GM18861 (cell line): ENCODE results near the gene NUDCD2.

ENCODE experiments used
- ATAC-seq: cut with Tn5 transposase; IDR thresholded peaks from one replicate; pipeline ENCODE4 v1.9.1; 2021; ENCODE audit not compliant: unreplicated experiment

NUDCD2 gene, protein sequence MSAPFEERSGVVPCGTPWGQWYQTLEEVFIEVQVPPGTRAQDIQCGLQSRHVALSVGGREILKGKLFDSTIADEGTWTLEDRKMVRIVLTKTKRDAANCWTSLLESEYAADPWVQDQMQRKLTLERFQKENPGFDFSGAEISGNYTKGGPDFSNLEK

DNA sequence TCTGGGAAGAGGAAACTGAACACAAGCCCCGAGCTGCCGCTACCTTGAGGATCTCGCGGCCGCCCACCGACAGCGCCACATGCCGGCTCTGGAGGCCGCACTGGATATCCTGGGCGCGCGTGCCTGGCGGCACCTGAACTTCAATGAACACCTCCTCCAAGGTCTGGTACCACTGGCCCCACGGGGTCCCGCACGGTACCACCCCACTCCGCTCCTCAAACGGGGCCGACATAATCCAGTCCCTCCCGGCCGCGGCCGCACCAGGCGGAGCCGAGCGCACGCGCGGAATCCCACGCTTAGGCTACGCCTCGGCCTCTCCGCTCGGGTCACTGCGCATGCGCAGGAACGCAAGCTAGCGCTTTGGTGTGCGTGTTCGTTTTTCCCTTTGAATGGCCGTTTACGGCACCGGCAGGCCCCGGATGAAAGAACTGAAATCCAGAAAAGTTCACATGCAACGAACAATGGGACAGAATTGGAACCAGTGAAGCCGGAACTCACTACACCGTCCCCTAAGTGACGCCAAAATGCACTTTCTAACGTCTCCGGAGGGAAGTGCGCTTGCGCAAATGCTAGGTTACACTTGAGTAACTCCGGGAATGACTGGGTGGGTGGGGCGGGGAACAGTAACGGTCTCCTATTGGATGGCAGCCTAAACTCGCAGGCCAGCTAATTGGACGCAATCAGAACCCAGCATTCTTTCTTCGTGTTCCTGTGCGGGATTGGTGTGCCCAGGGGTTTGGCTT lies at the start of gene NUDCD2:
NUDCD2 (minus strand) TSS at position 284 of the 743 bp plus-strand sequence; CDS start at position 232, 52 bp downstream.
- ATAC-seq: peak; percentile 74

DNA sequence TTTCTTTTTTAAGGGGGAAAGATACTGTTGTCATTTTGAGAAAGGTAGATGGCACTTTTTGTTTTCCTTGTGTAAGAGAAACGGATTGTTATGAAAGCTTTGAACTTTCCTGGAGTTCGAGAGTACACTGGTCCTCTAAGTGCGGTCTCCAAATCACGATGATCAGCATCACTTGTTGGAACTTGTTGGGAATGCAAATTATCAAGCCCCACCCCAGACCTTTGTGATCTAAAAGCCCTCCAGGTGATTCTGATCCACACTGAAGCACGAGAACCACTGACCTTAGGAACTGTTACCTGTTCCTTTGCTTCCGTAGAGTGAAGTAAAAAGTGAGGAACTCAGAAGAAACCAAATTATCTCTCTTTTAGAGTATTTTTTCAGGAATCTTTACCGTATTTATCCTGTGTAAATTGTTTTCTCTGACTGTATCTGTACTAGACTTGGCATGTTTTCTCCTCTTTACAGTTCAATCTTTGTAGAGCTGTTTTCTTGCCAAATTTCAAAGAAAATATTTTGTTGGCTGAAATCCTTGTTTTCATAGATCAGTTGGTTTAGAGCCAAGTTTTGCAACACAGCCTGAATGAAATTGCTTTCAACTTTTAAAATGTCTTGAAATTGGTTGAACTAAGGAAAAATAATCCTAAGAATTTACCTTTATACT lies 49.5 kb upstream of the NUDCD2 start:
- no peak for ATAC-seq

DNA sequence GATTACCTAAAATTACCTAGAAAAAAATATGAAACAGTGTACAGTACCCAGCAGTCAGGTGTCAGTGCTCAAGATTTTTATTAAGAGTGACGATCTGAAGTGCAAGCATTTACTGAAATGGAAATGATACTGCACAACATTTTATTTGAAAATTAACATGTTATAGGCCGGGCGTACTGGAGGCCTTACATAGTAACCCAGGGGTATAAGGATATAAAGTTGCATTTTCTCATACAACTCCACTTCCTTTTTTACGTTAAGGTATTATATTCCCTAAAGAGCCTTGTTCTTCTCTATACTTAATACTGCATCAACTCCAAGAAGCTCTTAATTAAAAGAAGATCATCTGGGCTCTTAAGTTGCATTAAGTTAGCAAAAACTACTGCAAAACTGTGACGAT lies 48.9 kb upstream of the NUDCD2 start:
- no peak for ATAC-seq

DNA sequence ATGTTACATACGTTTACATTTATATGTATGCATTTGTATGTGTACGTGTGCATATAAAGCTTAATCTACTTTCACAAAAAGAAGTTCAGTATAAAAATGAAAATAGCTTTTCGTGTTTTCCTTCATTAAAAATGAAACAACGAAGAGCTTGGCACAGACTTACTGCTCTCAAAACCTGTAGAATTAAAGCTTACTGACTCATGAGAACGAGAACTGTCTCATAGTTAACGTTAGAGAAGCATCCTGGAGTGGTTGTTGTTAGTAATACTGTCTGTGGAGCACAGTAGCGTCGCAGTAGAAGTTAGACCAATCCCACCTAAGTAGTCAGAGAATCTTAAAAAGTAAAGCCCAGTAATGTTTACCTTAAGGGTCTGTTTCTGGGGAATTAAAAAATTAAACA lies 46.8 kb upstream of the NUDCD2 start:
- no peak for ATAC-seq

DNA sequence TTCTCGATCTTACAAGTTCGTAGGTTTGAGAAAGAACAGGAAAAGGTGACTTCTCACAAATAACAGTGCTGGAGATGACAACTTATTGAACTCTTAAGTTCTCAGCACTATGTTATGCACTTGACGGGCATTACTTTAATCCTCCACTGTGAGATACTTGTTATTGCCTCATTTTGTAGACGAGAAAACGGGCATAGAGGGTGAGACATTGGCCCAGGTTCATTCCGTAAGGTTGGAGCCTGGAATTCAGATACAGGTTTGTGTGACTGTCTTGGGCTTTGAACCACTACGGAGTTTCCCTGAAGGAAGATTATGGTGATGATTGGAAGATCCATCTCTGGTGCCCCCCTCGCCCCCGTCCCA lies 46.2 kb upstream of the NUDCD2 start:
- ATAC-seq: peak; percentile 13

DNA sequence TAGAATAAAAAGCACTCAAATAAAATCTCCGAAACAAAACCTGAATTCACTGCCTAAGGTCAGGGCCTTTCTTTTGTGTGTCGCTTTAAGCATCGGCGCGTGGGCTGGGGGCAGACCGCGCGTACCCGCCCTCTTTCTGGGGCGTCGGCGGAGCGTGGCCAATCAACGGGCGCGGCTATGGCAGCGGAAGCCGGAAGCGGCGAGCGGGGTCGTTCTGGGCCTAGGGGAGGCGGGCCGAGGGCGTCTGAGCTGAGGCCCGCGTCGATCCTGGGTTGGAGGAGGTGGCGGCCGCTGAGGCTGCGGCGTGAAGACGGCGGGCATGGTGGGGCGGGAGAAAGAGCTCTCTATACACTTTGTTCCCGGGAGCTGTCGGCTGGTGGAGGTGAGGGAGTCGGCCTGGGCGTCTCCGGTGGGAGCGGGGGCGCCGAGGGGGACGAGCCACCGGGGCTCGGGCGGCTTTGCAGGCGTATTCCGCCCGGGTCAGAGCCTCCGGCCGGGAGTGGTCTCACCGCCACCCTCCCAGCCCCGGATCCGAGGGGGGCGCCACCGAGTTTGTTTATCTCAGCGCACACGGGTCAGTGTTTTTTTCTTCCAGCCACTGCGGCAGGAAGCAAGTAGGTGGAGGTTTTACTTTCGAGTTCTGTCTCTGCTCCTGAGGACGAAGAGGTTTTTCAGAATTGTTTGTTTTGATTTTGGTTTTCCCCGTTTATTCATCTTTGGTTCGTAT lies 45.6 kb upstream of the NUDCD2 start, which contains the start of gene MAT2B:
MAT2B (plus strand) TSS at position 252 of the 727 bp plus-strand sequence; CDS start at position 320, 68 bp downstream.
- ATAC-seq: peak; percentile 80

DNA sequence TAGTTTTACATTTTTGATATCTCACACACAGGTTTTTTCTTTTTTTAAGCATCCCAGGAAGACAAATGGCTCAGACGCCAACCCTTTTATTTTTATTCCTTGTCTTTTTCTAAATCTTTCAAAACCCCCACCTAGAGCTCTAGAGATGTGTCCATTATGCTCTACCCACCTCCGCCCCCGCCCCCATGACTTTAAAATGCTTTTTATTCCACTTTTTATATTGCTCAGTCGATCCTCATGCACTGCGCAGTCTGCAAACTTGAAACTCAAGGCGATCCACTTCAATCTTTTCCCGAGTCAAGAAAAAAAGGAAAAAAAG lies 45.1 kb upstream of the NUDCD2 start:
- ATAC-seq: no peak

DNA sequence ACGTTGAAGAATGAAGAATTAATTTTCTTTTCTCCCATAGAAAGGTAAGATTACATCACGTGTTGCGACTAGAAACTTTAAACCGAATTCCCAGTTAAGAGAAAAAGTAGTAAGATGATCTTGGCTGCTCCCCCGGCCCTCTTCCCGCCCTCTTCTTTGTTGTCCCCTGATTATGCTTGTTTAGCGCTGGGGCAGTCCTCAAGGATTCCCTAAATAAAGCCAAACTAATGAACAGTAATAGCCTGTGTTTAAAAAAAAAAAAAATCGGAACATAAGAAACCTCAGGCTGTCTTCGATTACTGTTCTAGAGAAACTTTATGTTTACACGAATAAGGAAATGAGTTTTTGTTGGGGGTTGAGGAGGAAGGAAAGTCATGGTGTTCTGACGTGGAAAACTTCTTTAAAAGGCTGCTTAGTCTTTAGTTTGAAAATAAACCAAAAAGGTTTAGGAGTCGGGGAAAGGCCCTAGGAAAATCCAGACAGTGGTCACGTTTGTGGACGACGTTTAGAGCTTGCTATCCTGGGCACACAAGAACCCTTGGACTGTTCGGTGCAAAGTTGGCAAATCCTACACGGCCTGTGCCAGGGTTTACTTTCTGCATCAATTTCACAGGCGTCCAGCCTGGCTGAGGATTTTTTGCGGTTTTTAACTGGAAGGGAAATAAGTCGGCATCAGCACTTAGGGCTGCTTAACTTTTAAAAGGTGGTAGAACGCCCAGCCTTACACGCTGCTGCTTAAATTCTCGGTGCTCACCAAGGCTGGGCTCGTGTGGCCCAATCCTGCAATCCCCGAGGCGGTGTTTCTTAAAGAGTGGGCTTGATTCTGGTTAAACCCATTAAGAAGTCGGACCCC lies 44.4 kb upstream of the NUDCD2 start:
- no peak for ATAC-seq

DNA sequence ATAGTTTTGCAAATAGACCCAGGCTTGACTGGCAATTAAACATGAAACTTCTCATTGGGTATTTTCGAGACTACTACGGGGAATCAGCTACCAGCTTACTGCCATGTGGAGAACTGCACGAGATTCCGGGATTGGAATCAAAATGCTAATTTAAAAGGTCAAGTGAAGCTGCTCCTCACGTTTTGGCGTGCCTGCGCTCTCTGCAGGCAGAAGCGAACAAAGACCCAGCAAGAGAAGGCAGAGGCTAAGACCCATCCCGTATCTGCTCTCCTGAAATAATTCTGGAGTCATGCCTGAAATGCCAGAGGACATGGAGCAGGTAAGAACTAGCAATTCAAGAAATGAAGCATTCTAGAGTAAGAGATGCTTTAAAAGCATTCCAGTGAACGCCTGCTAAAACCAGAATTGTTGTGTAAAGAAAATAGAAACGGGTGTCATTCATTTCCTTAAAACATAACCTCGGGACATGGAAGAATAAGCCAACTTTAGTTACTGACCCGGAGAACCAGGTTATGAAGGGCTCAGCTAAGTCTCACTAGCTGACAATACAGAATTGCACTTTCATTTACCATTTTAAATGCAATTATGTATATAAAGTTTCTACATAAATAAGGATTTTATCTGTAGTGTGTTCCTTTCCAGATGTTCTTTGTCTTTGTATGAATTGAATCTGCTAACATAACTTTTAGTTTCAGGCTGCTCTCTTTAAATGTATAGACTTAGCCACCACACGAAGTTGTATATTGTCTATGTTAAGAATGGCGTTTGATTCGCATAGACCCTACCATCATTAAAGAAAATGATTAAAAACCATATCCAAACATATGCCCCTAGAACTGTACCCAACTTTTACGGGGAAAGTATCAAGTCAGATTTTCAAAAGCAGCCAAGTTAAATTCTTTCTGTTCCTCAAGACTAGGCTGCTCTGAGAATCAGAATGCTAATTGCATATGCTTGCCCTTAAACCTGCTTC lies 43.5 kb upstream of the NUDCD2 start:
- ATAC-seq: peak; percentile 16

DNA sequence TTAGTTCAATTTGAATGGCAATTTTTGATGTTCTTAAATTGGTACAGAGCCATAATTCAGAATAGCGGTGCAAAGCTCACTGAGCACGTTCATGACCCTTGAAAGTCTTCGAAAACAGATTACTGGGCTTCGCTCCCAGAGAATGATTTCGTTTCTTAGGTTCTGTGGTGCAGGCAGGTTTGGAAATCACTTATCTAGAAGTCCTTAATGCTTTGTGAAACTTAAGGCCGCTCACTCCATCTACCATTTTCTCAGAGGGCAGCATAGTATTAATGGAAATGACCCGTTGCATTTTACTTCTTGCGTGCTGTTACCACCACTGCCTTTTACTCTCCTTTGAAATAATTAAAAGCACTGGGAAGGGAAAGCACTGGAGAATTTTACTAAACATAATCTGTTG lies 42.6 kb upstream of the NUDCD2 start:
- no peak for ATAC-seq

DNA sequence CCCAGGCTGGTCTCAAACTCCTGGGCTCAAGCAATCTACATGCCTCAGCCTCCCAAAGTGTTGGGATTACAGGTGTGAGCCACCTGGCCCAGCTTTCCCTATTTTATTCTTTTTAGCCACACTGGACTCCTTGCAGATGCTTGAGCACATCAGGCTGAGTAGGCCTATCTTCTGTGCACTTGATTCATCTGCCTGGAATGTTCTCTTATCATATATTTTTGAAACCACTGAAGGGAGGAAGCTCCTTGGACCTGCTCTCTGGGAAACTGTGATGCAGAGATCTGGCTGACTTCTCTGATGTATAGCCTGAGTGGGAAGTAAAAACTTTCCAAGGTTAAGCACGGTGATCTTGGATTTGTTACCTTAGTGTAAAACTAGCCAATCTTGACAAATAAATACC lies 39.0 kb upstream of the NUDCD2 start:
- no peak for ATAC-seq

DNA sequence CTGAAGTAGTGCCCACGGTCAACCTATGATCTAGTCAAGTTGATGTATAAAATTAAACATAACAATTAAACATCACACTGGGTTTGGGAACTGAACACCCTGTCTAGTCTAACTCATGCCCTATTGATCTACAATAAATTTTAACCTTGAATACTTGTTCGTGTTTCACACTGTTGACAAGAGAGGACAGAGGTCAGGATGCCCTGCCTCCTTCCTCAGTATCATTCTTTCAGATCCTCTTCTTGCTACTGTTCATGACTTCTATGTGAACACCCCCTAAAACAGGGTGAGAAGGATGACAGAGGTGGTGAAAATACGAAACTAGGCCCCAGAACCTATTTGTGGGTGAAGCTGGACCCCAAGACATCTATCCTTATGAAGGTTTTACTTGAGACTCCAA lies 37.4 kb upstream of the NUDCD2 start:
- no peak for ATAC-seq

DNA sequence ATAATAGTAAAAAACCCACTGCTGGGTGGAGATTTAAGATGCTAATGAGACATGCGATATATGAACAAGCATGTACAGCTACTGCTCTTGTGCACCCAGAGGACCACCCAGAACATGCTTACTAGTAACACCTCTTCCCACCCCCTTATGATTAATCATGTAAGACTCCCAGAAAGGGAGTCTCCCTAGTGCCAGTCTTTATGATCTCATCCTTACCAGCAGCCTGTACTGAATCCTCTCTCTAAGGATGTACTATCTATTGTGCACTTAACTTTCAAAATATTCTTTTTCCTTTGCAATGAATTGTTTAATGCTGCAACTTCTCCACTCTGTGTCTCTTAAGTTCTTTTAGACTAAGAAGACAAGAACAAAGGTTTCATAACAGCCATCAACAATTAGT lies 36.4 kb upstream of the NUDCD2 start:
- ATAC-seq: no peak

DNA sequence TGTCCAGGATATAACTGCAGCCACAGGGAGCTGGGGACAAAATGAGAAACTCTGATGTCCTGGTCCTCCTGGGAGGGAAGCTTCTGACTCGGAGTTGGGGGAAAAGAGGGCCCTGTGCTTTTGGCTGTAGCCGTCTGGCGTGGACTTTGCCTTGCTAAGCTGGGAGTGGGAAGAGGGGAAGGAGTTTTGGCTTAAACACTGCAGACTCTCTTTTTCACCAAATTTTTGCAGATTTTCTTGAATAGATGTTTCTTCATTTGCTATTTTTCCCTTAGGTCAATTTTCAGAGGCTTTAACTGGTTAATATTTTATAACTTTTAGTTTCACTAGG lies 29.8 kb upstream of the NUDCD2 start:
- no peak for ATAC-seq

DNA sequence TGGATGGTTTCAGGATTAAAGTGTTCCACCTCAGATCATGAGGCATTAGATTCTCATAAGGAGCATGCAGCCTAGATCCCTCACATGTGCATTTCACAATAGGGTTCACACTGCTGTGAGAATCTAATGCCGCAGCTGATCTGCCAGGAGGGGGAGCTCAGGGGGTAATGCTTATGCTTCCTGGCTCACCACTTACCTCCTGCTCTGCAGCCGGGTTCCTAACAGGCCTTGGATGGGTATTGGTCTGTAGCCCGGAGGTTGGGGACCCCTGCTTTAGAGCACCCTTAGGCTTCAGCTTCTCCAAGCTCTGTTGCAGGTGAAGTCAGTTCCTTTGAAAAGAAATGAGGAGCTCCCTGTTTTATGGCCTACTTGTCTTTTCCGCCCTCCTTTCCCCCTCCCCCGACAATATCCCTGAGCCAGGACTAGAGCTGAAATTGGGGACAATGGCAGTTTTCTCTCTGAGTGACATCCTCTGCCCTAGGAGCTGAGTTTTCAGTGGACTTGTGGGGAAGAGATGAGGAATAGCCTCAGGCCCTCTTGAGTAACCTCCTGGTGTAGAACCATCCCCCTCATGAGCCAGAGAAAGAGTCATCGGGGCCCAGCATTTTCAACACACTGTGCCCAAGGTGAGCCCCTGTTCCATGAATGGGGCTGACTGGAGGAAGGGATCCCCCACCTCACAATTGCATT lies 29.3 kb upstream of the NUDCD2 start:
- no peak for ATAC-seq

DNA sequence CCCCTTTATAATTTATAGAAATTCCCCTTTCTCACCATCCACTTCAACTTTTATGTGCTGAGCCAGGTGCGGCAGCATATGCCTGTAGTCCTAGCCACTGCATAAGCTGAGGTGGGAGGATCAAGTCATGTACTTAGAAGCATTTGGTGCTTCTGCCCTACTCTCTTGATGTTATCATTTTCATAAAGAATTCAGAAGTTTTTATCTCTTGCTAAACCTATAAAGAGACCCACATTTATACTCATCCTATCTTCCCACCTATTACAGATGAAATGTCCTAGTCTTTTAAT lies 19.0 kb upstream of the NUDCD2 start:
- no peak for ATAC-seq

DNA sequence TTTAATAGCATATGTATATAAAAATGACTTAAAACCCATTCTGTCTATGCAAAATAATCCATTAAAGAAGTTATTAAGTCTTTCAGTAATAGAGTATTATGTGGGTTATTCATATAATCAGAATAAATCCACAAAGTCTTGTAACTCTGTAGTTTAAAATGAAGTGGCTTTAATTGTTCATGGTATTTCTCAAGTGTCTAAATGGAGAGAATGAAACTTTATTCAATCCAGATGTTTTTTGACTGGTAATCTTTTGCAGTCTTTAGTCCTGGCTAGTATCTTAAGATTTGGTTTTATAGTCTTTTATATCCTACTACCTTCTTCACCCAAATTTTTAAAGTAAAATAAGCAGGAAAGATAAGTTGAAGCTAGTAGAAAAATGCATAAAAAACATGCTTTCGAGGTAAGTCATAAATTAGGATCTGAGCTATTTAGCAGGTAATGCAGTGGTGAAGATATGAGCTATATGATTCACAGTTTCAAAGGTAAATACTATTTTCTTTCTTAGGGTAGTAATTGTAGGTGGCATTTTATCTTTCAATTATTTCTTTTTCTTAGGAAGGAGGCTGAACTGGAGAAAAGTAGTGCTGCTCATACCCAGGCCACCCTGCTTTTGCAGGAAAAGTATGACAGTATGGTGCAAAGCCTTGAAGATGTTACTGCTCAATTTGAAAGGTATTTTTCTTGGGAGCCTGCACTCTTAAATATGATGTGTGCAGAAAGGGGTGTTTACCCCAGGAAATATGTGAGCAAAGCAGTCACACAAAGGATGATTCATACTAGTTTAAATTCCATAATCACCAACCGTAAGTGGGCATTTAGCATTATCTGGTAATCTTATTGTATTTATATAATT lies 18.5 kb upstream of the NUDCD2 start:
- ATAC-seq: no peak

DNA sequence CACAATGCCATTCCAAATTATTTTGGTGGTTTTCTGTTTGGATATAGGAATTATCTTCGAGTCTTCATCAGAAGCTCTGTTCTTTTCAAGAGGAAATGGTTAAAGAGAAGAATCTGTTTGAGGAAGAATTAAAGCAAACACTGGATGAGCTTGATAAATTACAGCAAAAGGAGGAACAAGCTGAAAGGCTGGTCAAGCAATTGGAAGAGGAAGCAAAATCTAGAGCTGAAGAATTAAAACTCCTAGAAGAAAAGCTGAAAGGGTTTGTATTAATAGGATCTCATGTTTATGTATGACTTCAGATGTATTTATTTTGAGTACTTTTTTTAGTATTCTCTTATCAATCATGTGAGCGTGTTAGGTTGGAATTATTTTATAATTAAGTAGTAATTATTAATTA lies 15.5 kb upstream of the NUDCD2 start:
- ATAC-seq: no peak
